RKO (cell line): ENCODE measurements around the gene PYGL.
A peak's percentile ranks its signal among the peaks of the same experiment; 100 is the strongest.
"Not testable (repeated sequence)": the region's sequence is repeated elsewhere in the genome, so short reads cannot be mapped to it uniquely, and the experiment has no call there.

Source experiments
- DNase-seq: peaks from one replicate; pipeline ENCODE4 v3.0.0-alpha.2; 2016; ENCODE audit warnings: low spot score

The PYGL gene

GRCh38 chr14:50943943-50944646 lies at the start of gene PYGL:
PYGL (minus strand) TSS chr14:50944483; CDS start chr14:50944403, 80 bp downstream.
- peak; percentile 60 for DNase-seq

- no peak for DNase-seq
Observed at GRCh38 chr14:50985859-50986331, 41.6 kb upstream of the PYGL start.

- no peak for DNase-seq
Observed at GRCh38 chr14:50985124-50985858, 41.0 kb upstream of the PYGL start.

GRCh38 chr14:50984036-50984710 lies 39.9 kb upstream of the PYGL start:
- no peak for DNase-seq

GRCh38 chr14:50979941-50980850 lies 35.9 kb upstream of the PYGL start:
- DNase-seq, result no peak

- DNase-seq, result no peak
Observed at GRCh38 chr14:50978888-50979287, 34.6 kb upstream of the PYGL start.

GRCh38 chr14:50978529-50978871 lies 34.2 kb upstream of the PYGL start:
- DNase-seq, result no peak

- DNase-seq, result no peak
Observed at GRCh38 chr14:50977863-50978528, 33.7 kb upstream of the PYGL start.

- DNase-seq, result no peak
Observed at GRCh38 chr14:50974118-50974517, 29.8 kb upstream of the PYGL start.

- no peak for DNase-seq
Observed at GRCh38 chr14:50972734-50973133, 28.5 kb upstream of the PYGL start.

- no peak for DNase-seq
Observed at GRCh38 chr14:50970886-50971781, 26.9 kb upstream of the PYGL start.

- no peak for DNase-seq
Observed at GRCh38 chr14:50967790-50968189, 23.5 kb upstream of the PYGL start.

- DNase-seq, result no peak
Observed at GRCh38 chr14:50967103-50967502, 22.8 kb upstream of the PYGL start.

GRCh38 chr14:50964683-50965390 lies 20.6 kb upstream of the PYGL start:
- DNase-seq, result no peak

- no peak for DNase-seq
Observed at GRCh38 chr14:50963919-50964318, 19.6 kb upstream of the PYGL start.

- peak; percentile 35 for DNase-seq
Observed at GRCh38 chr14:50961605-50962221, 17.4 kb upstream of the PYGL start.

GRCh38 chr14:50957296-50957695 lies 13.0 kb upstream of the PYGL start:
- DNase-seq, result no peak

GRCh38 chr14:50956421-50956820 lies 12.1 kb upstream of the PYGL start:
- not testable (repeated sequence) for DNase-seq

GRCh38 chr14:50955373-50956043 lies 11.2 kb upstream of the PYGL start:
- DNase-seq, result peak; percentile 97
